HG02943 (cell line): ENCODE data around the gene ARHGAP26.
A peak's percentile ranks its signal among the peaks of the same experiment; 100 is the strongest.
"Not testable (repeated sequence)": the region's sequence is repeated elsewhere in the genome, so short reads cannot be mapped to it uniquely, and the experiment has no call there.

ENCODE experiments used
- ATAC-seq: cut with Tn5 transposase; IDR thresholded peaks from one replicate; pipeline ENCODE4 v1.9.1; 2021; ENCODE audit warnings: mild to moderate bottlenecking, low read depth, moderate library complexity; ENCODE audit not compliant: unreplicated experiment

ARHGAP26 gene

DNA sequence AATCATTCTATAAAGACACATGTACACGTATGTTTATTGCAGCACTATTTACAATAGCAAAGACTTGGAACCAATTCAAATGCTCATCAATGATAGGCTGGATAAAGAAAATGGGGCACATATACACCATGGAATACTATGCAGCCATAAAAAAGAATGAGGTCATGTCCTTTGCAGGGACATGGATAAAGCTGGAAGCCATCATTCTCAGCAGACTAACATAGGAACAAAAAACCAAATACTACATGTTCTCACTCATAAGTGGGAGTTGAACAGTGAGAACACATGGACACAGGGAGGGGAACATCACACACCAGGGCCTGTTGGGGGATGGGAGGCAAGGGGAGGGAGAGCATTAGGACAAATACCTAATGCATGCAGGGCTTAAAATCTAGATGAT, 230.4 kb downstream of the ARHGAP26 start:
- not testable (repeated sequence) for ATAC-seq

DNA sequence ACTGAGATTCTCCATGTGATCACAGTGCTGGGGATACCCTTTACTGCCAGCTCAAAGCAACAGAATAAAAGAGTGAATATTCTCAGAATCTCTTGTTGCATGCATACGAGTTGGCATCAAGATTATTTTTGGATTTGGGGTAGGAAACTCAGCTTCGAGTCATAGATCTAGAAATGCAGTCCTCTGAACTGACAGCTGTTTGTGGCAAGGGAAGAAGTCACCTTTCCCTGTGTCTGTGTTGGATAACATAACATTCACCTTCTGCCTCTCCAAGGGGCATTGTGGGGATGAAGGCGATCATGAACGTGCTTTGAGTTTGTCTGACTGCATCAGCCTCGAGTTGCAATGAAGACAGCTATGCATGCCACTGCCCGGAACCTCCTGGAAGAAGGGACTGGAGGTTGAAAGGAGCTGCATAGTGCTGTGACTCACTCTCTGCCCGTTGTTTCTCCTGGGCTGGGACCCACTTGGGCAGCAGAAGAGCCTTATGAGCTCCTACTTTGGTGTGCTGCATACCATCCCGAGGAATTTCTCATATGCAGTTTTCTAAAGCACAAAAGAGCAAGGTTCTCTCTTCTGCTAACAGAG, 231.7 kb downstream of the ARHGAP26 start:
- peak; percentile 2 for ATAC-seq

DNA sequence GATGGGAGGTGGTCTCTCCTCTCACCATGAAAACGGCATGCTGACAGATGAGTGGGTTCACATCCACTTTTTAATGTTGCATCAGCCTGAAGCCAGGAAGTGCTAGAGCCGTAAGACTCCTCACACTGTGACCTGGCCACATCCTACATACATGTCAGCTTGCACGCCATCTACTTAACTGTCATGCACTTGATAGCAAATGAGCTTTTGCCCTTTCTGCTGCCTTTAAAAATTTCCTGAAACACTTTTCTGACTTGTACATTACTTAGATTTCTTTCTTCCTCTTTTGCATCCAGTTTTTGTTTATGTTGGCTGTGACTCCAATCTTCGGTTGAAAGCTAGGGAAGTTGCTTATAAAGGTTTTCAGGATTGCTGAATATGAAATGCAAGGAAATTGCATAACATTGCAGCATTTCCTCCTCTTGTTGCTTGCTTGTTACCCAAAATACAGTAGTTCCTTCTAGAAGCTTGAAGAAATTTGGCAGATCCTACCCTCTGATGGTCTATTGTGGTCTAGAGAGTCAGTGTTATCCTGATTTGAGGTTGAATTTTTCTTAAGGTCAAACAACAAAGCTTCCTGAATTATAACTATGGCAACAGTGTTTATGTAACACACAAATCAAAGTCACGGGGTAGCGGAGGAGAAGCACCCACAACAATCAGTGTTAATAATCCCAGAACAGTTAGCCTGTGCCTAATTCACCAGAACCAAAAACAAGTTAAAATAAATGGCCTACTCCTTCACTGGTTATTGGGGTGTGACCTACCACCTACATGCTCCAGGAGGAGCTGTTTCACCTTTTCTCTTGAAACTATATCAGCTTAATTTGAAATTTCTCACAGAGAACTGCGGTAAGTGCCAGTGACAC, 232.5 kb downstream of the ARHGAP26 start:
- peak; percentile 64 for ATAC-seq

DNA sequence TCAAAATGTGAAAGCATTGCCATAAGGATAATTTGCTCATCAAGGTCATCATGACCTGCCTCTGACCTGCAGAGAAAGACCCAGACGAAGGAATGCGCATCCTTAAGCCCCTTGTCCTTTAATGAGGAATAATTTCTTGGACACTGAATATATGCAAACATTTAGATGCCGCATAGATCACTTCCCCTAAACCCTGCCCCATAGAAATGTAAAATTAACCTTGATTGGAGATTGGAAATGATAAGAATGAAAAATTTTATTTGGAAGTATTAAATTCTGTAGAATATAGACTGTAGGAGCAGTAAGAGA, 233.1 kb downstream of the ARHGAP26 start:
- no peak for ATAC-seq

DNA sequence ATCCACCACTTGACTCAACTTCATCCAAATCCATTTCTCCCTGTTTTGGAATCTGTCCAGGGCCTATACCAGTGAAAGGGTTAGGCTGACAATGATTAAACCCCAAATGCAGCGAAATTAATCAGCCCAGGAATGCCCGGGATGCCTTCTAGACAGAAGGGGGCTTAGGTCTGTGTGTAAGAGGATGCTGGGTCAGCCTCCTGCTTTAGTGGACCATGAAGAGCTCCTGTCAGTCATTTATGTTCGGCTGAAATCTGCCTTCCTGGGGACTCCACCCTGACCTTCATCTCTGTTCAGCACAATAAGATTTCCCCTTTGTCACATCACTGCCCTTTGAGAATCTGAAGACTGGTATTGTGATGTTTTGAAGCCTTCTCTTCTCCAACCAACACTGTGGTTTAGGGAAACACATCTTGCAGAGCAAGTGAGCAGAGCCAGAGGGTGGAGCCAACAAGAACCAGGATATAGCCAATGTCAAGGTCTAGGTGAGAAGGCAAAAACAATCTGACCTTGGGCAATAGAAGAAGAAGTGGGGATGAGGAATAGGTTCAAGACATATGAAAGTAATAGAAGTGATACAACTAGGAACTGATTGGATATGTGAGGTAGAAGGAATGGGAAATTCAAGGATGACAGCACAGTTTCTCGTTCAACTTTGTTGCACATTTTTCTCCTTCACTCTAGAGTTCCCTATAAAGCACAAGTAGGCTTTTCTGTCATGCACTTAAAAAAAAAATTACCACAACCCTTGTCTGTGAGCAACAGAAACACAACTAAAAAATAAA, 234.4 kb downstream of the ARHGAP26 start:
- ATAC-seq, result no peak

DNA sequence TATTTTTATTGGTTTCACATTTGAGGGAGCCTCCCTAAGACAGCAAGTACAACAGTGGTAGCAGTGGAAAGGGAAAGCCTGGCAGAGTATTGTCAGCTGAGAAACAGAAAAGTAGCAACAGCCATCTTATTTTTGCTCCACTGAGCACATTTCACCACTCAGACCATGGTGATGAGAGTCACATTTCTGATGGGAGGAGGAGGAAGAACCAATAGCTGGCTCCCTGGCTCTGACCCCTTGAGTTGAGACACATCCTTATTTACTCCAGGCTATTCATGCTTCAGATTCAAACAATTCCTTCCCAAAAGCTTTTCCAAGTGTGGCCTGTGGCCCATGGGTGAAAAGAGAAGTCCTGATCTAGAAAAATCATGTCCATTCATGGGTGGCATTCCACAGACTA, 236.3 kb downstream of the ARHGAP26 start:
- no peak for ATAC-seq

DNA sequence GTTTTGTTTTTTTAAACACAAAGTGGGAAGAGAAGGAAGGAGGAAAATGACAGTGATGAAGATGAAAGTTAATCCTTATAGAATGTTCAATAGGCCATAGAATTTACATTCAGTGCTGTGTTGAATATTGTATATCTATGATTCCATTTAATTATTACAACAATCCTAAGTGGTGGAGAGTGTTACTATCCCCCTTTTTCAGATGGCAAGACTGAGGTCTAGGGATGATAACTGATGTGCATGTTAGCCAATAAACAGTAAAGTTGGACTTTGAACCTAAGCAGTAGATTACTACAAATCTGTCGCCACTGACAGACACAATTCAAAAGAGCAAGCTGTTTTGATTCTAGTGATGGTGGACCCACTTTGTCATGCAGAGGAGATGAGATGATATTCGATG, 237.9 kb downstream of the ARHGAP26 start:
- ATAC-seq, result no peak

DNA sequence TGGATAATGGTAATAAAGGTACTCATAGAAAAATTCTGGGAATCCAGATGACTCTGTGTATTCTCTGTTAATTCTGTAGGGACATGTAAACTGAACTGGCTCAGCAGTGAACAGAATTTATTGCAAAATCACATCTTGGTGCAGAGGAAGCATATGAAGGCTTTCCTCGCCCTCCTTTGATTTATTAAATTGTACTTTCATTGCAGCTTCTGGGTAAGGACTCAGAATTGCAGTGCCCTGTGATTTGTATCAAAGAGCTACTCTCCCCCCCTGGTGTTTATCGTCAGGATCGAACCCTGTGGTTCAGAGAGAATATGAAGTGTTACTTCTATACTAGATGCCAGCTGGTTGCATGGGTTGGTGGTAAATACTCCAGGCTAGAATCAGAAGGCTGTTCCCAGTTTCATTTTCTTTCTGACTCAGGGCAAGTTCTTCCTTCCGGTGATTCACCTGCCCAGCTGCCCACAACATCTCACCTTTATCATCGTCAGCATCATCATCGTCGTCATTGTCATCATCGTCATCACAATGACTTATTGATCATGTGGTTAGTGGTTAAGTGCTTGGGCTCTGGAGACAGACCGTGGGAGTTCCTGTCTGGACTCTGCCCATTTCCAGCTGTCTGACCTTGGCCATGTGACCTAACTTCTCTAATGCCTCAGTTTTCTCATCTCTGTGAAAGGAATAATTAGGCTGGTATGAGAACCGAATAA, 238.8 kb downstream of the ARHGAP26 start:
- peak; percentile 78 for ATAC-seq

DNA sequence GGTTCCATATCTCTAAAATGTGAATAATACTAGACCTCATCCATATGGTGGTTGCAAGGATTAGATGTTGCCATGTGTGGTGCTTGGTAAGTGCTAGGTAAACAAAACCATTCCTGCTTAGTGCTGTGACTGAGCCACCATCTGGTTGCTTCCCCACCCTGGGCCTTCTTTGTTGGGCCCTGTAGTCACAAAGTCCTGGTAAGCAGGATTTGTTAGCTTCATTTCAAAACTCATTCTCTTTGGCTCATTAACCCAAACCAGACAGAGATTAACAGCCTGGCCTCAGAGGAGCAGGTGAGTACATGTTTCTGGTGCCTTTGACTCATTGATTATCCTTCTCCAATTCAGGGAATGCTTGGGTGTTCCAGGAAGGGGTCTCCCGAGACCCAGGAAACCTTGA, 240.2 kb downstream of the ARHGAP26 start:
- no peak for ATAC-seq

DNA sequence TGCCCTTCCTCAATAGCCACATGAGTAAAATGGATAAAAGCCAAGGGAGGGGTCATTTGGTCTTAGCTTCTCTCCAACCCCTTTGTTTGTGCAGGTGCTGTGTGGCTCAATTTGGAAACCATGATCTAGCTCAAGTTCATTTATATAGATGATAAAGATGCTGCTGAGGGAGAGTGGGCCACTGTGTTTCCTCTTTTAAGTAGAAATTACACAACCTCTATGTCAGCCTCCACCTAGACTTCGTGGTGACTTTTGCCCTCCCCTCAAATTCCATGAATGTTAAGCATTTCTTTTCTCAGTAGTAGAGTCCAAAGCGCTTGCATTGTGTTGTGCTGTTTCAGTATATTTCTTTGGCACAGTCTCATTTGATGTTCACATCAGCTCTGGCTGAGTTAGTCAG, 241.4 kb downstream of the ARHGAP26 start:
- ATAC-seq, result no peak

DNA sequence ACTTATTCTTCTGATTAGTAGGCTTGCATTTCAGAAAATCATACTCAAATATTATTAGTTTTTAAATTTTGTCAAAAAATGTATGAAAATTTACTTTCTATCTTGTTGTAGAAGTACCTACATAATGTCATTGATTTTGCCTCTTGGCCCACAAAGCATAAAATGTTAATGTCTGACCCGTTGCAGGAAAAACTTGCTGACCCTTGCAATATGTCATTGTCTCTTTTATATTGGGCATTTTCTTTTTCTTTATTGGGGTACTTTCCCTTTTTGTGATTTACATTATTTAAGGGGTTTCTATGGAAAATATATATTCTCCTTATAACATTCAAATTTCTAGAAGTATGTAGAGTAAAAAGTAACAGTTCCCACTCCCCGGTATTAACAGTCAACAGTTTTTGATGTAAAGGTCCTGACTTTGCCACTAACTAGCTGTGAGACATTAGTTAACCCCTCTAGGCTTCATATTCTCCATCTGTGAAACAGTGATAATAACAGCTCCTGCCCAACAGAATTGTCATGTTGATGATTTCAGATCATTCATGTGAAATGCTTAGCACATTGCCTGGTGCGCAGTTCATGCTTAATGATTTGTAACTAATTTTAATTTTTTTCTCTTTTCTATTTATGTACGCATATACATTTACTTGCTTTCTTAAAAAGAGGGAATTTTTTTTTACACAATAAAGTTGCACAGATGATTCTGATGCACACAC, 243.2 kb downstream of the ARHGAP26 start:
- ATAC-seq, result no peak

DNA sequence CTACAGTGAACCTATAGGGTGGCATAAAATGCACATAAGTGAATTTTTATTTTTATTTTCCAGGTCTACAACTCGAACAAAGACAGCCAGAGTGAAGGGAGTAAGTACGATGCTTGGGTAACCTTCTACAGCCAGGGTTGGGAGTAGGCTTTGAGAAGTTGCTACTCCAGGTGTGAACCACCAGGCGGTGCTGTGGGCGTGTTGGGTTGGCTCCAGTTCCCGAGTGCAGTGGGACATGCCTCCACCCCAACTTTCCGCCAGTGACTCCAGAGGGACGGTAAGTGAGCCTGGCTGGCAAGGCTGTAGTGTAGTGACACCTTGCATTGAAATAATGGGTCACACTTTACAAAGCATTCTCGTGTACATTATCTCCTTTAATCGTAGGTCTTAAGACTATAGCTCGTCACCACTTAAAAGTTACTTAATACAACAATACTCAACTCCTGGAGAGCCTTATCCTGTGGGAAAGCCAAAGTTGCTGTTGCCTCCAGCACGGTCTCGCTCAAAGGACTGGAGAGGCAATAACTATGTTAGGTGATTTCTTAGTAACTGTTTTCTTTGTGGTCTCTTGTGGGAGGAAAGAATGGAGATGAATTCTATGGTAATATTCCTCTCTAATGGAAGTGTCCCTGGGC, 244.0 kb downstream of the ARHGAP26 start:
- no peak for ATAC-seq

DNA sequence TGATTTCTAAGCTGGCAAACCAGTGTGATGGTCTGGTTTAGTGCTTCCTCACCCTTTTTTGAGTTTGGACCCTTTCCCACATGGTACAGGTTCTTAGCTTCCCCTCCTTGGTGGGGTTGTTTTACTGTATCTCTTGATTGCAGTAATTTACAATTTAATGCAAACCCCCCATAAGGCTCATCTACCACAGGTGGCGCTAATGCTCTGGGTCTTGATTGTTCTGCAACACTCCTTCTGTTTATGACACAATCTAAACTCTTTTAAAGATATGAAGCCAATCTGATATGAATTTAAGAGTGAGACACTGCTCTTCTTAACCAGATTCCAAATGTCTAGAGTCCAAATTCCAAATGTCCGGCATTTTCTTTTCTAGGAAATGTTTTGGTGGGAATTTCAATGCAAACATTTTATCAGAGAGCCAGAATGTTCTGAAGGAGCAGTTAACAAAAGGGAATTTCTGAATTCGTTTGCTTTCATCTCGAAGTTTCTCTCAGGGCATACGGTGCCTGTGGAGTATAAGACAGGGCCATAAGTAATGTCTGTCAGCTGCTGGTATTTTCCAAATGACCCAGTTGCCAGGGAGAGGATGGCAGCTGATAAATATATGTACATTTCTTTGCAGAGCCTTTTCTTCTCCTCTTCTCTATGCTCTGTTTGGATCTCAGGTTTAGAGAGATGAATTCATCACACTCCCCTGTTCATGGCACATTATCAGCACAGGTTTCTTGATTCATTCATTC, 246.8 kb downstream of the ARHGAP26 start:
- ATAC-seq, result no peak

DNA sequence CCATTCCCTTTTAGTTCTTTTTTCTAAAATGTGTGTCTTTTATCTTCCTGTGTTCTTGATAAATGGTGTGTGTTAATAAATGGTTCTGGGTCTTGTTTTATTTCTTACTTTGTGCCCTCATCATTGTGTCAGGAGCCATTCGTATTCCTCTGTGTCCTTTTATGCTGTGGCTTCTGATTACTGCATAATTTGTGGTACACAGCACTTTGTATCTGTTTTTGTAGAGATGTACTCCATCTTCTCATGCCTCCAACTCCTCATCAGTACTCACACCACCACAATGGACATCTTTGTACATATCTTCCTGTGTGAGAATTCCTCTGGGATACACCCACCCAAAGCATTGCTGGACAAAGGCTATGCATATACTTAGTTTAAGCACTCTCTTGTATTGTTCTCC, 247.4 kb downstream of the ARHGAP26 start:
- no peak for ATAC-seq

DNA sequence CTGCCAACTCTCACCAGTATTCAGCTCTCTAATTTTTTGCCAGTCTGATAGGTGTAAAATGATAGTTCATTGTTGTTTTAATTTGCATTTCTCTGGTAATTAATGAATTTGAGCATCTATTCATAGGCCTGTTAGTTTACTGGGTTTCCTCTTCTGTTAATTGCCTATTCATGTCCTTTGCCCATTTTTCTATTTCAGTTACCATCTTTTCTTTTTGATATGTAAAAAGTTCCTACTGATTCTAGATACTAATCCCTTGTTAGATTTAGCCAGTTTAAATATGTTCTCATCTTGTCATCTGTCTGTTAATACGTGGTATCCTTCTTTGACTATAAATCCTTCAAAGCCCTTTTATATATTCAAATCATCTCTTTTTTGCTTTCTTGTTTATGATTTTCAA, 247.8 kb downstream of the ARHGAP26 start:
- ATAC-seq, result no peak

DNA sequence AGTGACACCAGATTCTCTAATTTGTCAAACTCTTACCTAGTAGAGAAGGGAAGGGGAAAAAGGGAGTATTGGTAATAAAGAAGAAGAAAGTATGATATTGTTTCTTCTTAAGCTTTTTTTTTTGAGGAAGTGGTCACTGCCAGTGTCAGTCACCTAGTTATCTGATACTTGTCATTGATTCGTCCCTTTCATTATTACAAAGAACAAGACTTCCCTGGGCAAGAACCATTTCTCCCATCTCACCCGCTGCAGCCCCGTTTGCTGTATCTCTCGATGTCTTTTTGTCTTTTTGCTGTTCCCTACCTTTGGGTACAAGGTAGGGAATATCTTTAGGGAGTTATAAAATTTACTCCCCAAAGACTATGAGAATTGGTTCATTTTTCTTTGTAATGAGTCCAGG, 249.0 kb downstream of the ARHGAP26 start:
- ATAC-seq, result no peak

DNA sequence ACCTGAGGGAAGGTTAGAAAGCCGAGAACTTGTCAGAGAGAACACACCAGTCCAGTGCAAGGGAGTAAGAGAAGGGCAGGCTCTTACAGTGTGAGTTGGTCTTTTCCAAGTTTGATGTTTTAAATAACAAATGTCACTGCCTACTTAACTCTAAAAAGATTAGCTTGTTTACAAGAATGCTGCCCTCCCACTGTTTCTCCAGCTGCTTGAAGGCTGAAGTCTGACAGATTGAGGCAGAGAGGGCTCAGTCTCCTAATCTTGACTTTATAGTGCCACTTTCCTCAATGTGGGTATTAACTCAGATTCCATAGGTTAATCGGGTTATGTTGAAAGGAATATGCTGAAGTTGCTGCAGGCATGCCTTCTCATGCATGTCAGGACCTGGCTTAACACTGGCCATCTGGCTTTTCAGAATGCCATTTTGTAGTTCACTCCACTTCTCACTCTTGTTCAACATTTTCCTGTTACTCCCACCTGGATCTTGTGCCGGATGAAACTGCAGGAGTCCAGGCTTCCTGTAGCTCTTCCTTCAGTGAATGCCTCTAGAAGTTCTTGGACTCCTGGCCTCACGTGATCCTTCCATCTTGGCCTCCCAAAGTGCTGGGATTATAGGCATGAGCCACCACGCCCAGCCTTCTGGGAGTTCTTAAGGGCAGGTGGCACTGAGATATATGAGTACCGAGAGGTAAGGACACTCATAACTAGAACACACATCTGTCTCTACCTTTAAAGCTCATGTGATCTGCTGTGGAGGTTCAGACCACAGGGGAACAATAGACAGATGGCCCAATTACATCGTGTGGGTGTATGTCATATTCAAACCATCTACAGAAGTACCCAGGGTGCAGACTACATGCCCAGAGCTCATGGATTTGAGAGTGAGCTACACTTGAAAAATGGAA, 249.7 kb downstream of the ARHGAP26 start:
- peak; percentile 78 for ATAC-seq

DNA sequence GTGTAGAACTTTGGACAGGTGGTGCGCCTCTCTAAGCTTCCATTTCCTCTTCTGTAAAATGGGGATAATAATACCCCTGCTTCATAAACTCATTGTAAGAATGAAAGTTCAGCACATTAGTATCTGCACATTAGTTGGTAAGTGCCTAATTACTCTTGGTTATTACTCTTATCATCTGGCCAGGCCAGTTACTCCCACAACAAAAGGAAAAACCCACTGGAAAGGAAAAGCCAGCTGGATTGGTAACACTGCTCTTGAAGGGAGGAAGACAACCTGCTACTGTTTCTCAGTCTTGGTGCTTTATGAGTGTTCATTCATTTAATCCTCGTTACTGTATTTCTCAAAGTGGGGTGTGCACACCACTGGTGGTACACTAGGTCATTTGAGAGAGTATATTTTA, 251.4 kb downstream of the ARHGAP26 start:
- ATAC-seq, result no peak
